Measurements from ENCODE around the gene ATAD1.

Gene ATAD1

DNA sequence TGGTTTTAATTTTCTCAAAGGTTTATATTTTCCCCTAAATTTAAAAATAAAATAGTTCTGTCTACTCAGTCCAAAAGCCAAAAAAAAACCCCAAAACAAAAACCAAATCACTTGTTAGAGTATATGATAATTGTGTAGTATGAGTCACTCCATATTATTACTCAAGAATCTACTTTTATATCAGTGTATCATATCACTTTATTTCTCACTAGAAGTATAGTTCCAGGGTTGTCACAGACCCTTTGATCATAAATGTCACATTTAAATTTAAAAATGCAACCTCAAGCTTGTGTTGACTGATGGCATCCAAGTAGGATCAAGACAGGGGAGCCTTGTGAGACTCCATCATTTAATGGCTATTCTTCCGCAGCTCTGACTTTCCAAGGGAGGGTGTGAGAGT is 97.4 kb downstream of the ATAD1 start:
- Histone ChIP-seq H3K4me3 (ENCODE audit: low read depth, low read length) (no peak overlapping the region), H3K27ac (no peak overlapping the region), H2AFZ (no peak overlapping the region)

DNA sequence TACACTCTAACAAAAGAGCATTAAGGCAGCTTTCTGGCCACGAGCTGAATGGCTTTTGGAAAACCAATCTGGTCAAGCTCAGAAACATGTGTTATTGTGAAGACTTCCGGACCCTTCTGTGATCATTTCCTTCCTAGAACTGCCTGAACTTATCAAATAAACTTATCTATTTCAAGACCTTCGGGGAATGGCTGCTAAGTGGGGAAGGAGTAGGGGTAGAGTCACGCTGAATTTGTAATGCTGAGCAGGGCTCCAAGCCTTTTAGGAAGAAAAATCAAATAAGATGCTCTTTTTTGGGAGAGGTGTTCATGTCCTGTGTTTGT is 101.7 kb downstream of the ATAD1 start:
- no peaks in the 10 kb centered on the region for H3K36me3 ChIP-seq (ENCODE audit: control insufficient read depth, insufficient read depth, low read length)
- no peaks in the 10 kb centered on the region for H3K79me2 ChIP-seq
- no peak overlapping the region for H3K9ac ChIP-seq
- H3K27ac ChIP-seq, result no peak overlapping the region
- H3K4me2 ChIP-seq (ENCODE audit: low read length), result no peak overlapping the region
- no peaks in the 10 kb centered on the region for H3K9me3 ChIP-seq (ENCODE audit: control insufficient read depth, low read length)
- no peak overlapping the region for H3K4me3 ChIP-seq (ENCODE audit: low read depth, low read length)
- no peaks in the 10 kb centered on the region for H3K27me3 ChIP-seq (ENCODE audit: control insufficient read depth, insufficient read depth, low read length)
- no peak overlapping the region for H2AFZ ChIP-seq
- TF ChIP-seq, protein P1, sequence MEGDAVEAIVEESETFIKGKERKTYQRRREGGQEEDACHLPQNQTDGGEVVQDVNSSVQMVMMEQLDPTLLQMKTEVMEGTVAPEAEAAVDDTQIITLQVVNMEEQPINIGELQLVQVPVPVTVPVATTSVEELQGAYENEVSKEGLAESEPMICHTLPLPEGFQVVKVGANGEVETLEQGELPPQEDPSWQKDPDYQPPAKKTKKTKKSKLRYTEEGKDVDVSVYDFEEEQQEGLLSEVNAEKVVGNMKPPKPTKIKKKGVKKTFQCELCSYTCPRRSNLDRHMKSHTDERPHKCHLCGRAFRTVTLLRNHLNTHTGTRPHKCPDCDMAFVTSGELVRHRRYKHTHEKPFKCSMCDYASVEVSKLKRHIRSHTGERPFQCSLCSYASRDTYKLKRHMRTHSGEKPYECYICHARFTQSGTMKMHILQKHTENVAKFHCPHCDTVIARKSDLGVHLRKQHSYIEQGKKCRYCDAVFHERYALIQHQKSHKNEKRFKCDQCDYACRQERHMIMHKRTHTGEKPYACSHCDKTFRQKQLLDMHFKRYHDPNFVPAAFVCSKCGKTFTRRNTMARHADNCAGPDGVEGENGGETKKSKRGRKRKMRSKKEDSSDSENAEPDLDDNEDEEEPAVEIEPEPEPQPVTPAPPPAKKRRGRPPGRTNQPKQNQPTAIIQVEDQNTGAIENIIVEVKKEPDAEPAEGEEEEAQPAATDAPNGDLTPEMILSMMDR (IDR thresholded peaks at IDR 0.05), result no peak
- H3K4me1 ChIP-seq, result no peaks in the 10 kb centered on the region

More for the DNA sequence above, 97.4 kb downstream of the ATAD1 start:
- Histone ChIP-seq H3K79me2 (no peaks in the 10 kb centered on the region), H3K4me1 (no peaks in the 10 kb centered on the region), H3K36me3 (ENCODE audit: control insufficient read depth, insufficient read depth, low read length) (no peaks in the 10 kb centered on the region), H3K4me2 (ENCODE audit: low read length) (no peak overlapping the region), H3K9me3 (ENCODE audit: control insufficient read depth, low read length) (no peaks in the 10 kb centered on the region), H3K9ac (no peak overlapping the region), H3K27me3 (ENCODE audit: control insufficient read depth, insufficient read depth, low read length) (no peaks in the 10 kb centered on the region)
- TF ChIP-seq, protein P1 (IDR thresholded peaks at IDR 0.05), result no peak

DNA sequence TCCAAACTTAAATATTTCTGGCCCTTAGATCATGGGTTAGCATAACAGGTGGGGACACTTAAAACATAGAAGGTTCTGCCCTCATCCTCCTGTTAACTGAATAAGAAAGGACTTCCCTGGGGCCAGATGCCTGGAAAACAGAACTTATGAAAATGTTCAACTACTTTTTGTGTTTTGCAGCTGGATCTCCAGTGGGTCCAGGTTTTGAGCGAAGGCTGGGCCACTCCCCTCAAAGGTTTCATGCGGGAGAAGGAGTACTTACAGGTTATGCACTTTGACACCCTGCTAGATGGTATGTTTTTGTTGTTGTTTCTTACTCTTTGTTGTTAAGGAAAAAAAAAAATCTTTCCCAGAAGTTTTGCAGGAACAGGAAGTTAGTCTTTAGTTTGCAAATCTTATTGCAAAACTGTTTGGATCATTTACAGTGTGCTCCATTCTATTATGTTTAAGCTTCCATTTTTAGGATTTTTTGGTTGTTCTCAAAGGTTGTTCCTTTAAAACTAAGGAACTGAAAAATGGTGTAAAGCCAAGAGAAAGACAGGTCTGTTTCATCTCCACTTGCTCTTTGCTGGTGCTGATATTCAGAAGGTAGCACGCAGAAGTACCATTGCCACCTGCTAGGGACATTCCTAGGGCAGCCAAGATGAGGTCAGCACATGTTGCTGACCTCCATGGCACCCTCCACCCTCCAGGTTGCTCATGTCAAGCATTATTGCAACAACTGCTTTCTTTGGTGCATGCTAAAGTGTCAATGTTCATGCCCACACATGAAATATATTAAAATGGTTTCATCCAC is 102.3 kb downstream of the ATAD1 start:
- Histone ChIP-seq H3K9me3 (ENCODE audit: control insufficient read depth, low read length) (no peaks in the 10 kb centered on the region), H3K4me2 (ENCODE audit: low read length) (no peak overlapping the region), H3K79me2 (no peaks in the 10 kb centered on the region), H3K27ac (no peak overlapping the region), H3K4me3 (ENCODE audit: low read depth, low read length) (no peak overlapping the region), H3K27me3 (ENCODE audit: control insufficient read depth, insufficient read depth, low read length) (no peaks in the 10 kb centered on the region), H3K36me3 (ENCODE audit: control insufficient read depth, insufficient read depth, low read length) (no peaks in the 10 kb centered on the region), H3K4me1 (no peaks in the 10 kb centered on the region), H3K9ac (no peak overlapping the region), H2AFZ (no peak overlapping the region)
- TF ChIP-seq, protein P1 (IDR thresholded peaks at IDR 0.05), result no peak

DNA sequence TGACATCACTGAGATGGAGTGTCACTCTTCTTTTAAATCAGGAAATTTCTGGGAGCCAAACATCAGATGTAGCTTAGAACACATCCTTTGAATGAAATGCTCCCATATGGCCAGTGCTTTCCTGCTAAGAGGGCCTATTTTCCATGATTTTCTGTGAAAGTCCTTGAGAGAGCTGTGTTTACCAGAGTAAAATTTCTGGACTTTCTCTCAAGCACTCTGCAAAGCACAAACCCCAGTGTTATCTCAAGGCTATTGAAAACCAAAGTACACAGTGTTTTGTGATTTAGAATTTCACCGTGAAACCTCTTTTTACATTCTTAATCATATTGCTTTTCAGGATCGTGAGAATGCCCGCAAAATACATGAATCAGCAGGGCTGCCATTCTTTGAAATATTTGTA is 104.3 kb downstream of the ATAD1 start:
- H3K36me3 ChIP-seq (ENCODE audit: control insufficient read depth, insufficient read depth, low read length), result no peaks in the 10 kb centered on the region
- H3K27ac ChIP-seq, result no peak overlapping the region
- H3K9ac ChIP-seq, result no peak overlapping the region
- H3K4me1 ChIP-seq, result no peaks in the 10 kb centered on the region
- no peak overlapping the region for H3K4me2 ChIP-seq (ENCODE audit: low read length)
- H3K9me3 ChIP-seq (ENCODE audit: control insufficient read depth, low read length), result no peaks in the 10 kb centered on the region
- H3K27me3 ChIP-seq (ENCODE audit: control insufficient read depth, insufficient read depth, low read length), result no peaks in the 10 kb centered on the region
- H3K79me2 ChIP-seq, result no peaks in the 10 kb centered on the region
- TF ChIP-seq, protein P1 (IDR thresholded peaks at IDR 0.05), result no peak
- H3K4me3 ChIP-seq (ENCODE audit: low read depth, low read length), result no peak overlapping the region
- no peak overlapping the region for H2AFZ ChIP-seq
